ENCODE data around the gene CCDC18.
"Not testable (repeated sequence)": the region's sequence is repeated elsewhere in the genome, so short reads cannot be mapped to it uniquely, and the experiment has no call there.

CCDC18 gene

DNA sequence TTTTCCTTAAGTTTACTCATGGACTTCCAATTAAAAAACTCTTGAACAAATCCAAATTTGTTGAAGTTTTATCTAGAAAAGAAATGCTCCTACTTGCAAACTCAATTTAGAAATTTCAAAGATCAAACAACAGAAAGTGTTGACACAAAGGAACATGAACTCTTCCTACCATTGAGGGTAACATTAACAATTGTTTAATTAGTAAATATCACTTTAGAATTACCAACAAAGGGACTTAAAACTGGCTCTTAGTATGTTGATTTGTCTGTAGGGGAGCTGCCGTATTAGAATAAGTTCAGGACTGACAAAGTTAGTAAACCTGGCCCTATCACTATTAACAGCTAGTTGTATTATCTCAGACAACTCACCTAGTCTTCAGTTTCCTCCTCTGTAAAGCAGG, 57.9 kb downstream of the CCDC18 start:
- no peak overlapping the region for H3K27ac Mint-ChIP-seq
- H3K36me3 Mint-ChIP-seq (ENCODE audit: low read depth): peaks cover 65% of the 10 kb centered on the region
- no peak overlapping the region for H3K4me3 Mint-ChIP-seq
- H3K4me1 Mint-ChIP-seq (ENCODE audit: low read depth): no peaks in the 10 kb centered on the region
- H3K9me3 Mint-ChIP-seq: peaks cover 22% of the 10 kb centered on the region
- H3K27me3 Mint-ChIP-seq (ENCODE audit: low read depth): no peaks in the 10 kb centered on the region

DNA sequence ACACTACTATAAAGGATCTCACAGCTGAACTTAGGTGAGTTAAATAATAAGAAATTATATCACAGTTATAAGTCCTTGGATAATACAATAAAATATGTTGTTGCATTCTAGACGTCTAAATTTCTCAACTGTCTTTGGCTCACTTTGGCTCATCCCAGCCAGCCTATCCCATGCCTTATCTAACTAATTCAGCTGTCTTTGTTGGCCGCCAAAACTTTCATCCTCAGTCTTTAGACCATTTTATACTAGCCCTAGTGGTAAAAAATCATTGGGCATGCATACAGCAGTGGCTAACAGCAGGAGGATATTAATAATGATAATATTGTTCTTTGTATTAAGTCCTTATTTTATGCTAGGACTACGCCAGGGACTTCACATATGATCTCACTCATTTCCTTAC, 59.3 kb downstream of the CCDC18 start:
- H3K27me3 Mint-ChIP-seq (ENCODE audit: low read depth): no peaks in the 10 kb centered on the region
- H3K4me3 Mint-ChIP-seq: no peak overlapping the region
- no peaks in the 10 kb centered on the region for H3K4me1 Mint-ChIP-seq (ENCODE audit: low read depth)
- H3K36me3 Mint-ChIP-seq (ENCODE audit: low read depth): peaks cover 67% of the 10 kb centered on the region
- peaks cover 30% of the 10 kb centered on the region for H3K9me3 Mint-ChIP-seq
- H3K27ac Mint-ChIP-seq: no peak overlapping the region

DNA sequence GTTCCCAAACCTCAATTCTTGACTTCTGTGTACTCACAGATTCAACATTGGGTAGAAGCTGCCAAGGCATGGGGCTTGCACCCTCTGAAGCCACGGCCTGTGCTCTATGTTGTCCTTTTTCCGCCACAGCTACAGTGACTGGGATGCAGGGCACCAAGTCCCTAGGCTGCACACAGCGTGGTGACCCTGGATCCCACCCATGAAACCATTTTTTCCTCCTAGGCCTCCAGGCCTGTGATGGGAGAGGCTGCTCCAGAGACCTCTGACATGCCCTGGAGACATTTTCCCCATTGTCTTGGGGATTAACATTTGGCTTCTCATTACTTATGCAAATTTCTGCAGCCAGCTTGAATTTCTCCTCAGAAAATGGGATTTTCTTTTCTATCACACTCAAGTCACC, 62.7 kb downstream of the CCDC18 start:
- H3K27me3 Mint-ChIP-seq (ENCODE audit: low read depth); H3K4me1 Mint-ChIP-seq (ENCODE audit: low read depth); H3K4me3 Mint-ChIP-seq; H3K27ac Mint-ChIP-seq: not testable (repeated sequence)
- peaks cover 30% of the 10 kb centered on the region for H3K9me3 Mint-ChIP-seq
- peaks cover 59% of the 10 kb centered on the region for H3K36me3 Mint-ChIP-seq (ENCODE audit: low read depth)

DNA sequence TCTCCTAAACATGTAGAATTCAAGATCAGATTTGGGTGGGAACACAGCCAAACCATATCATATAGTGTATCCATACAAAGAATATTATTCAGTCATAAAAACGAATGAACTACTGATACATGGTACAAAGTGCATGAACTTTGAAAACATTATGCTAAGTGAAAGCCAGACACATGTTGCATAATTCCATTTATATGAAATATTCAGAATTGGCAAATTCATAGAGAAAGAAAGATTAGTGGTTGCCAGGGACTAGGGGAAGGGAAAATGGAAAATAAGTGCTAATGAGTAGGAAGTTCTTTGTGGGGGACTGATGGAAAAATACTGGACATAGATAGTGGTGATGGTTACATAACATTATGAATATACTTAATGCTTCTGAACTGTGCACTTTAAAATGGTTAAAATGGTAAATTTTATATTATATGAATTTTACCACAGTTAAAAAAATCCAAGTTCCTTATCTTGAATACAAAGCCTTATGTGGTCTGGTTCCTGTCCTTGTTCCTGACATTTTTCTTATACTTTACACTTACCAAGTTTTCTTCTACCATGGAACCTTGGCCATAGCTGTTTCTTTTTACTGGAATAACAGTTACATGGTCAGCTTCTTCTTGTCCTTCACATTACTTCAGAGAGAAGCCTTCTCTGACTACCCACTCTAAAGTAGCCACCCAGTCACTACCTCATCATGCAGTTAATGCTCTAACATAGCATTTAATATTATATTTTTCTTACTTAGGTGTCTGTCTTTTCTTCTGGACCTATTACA, 64.0 kb downstream of the CCDC18 start:
- Mint-ChIP-seq H3K36me3 (ENCODE audit: low read depth) (peaks cover 63% of the 10 kb centered on the region), H3K4me1 (ENCODE audit: low read depth) (no peaks in the 10 kb centered on the region), H3K9me3 (peaks cover 30% of the 10 kb centered on the region), H3K4me3 (no peak overlapping the region), H3K27me3 (ENCODE audit: low read depth) (no peaks in the 10 kb centered on the region), H3K27ac (no peak overlapping the region)

DNA sequence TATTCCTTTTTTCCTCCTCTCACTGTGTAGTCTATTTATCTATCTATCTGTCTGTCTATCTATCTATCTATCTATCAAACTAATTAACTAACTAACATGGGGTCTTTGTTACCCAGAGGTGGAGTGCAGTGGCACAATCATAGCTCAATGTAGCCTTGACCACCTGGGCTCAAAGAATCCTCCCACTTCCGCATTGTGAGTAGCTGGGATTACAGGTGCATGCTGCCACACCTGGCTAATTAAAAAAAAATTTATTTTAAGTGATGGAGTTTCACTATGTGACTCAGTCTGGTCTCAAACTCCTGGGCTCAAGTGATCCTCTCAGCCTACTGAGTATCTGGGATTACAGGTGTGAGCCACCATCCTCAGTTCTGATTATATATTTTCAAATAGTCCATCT, 71.4 kb downstream of the CCDC18 start:
- Mint-ChIP-seq H3K9me3 (peaks cover 11% of the 10 kb centered on the region), H3K27me3 (ENCODE audit: low read depth) (no peaks in the 10 kb centered on the region), H3K36me3 (ENCODE audit: low read depth) (peaks cover 42% of the 10 kb centered on the region), H3K4me1 (ENCODE audit: low read depth) (no peaks in the 10 kb centered on the region), H3K27ac (no peak overlapping the region), H3K4me3 (no peak overlapping the region)

DNA sequence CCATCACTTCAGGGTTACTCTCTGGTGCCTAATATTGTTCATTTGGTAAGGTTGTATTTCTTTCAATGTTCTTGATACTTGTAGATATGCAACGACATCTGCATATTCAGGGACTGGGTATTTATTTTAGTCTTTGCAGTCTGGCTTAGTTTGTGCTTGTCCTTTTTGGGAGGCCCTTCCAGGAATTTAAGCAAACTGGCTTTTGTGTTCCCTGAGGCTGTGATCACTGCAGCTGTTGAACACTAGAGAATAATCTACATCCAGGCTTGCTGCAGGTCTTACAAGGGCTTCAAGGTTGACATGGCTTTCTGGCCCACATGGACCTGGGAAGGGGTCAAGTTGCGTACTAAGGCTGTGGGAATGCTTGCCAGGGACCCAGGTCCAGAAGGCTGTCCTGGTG, 72.1 kb downstream of the CCDC18 start:
- Mint-ChIP-seq H3K27me3 (ENCODE audit: low read depth) (no peaks in the 10 kb centered on the region), H3K27ac (no peak overlapping the region), H3K4me1 (ENCODE audit: low read depth) (no peaks in the 10 kb centered on the region), H3K36me3 (ENCODE audit: low read depth) (peaks cover 36% of the 10 kb centered on the region), H3K9me3 (peaks cover 11% of the 10 kb centered on the region), H3K4me3 (no peak overlapping the region)

DNA sequence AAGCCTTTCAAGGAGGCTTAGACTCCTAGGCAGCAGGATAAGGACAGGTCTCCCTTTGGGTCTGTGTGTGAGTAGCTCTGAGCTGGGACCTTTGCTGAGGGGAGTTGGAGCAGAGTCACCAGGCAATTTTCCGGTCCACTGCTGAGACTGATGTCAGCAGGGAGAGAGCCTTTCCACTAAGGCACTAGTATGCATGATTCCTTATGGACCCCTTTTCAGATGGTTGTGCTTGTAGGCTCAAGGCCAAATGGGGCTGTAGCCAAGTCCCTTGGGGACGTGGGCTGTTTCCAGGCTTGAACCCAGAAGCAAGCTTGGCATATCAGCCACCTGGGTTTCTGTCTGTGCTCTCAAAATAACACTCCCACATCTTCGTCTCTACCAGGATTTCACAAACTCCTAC, 73.0 kb downstream of the CCDC18 start:
- Mint-ChIP-seq H3K9me3 (peaks cover 11% of the 10 kb centered on the region), H3K4me1 (ENCODE audit: low read depth) (no peaks in the 10 kb centered on the region), H3K36me3 (ENCODE audit: low read depth) (peaks cover 33% of the 10 kb centered on the region), H3K4me3 (no peak overlapping the region), H3K27ac (no peak overlapping the region), H3K27me3 (ENCODE audit: low read depth) (no peaks in the 10 kb centered on the region)

DNA sequence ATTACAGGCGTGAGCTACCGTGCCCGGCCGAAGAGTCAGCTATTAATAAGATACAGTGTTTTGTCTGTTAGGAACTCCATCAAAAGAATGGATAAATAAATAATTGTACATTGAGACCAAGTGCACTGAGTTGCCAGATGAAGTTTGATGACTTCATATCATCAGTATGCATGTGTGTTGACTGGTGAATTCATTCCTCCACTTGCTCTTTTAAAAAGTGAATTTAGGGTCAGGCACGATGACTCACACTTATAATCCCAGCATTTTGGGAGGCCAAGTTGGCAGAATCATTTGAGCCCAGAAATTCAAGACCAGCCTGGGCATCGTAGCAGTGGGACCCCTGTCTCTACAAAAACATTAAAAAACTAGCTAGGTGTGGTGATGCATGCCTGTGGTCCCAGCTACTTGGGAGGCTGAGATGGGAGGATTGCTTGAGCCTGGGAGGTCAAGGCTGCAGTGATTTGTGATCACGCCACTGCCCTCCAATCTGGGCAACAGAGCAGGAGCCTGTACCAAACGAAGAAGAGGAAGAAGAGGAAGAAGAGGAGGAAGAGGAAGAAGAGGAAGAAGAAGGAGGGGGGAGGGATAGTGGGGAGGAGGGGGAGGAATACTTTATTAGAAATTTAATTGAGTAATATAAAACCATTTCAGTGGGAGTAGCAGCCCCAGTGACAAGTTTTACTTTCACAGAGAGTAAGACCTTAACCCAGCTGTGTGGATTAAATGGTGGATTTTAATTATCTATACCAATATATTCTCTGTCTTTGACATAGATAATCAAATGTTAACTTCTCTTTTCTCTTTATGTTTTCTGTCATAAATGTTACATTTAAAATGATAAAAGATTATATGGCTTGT, 74.9 kb downstream of the CCDC18 start:
- Mint-ChIP-seq H3K9me3 (peaks cover 11% of the 10 kb centered on the region), H3K27me3 (ENCODE audit: low read depth) (no peaks in the 10 kb centered on the region), H3K27ac (no peak overlapping the region), H3K4me3 (no peak overlapping the region), H3K4me1 (ENCODE audit: low read depth) (no peaks in the 10 kb centered on the region), H3K36me3 (ENCODE audit: low read depth) (peaks cover 27% of the 10 kb centered on the region)

DNA sequence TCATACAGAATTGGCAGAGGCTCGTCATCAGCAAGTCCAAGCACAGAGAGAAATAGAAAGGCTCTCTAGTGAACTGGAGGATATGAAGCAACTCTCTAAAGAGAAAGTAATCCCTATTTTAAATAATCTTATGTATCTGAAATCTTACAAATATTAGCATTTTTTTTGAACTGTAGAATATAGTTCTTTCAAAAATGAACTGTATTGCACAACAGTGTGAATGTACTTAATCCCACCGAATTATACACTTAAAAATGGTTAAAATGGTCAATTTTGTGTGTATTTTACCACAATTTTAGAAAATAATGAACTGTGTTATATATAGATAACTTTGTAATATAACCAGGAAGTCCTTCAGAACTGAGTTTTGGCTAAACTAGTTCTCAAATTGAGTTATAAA, 75.9 kb downstream of the CCDC18 start:
- peaks cover 31% of the 10 kb centered on the region for H3K36me3 Mint-ChIP-seq (ENCODE audit: low read depth)
- H3K27ac Mint-ChIP-seq: no peak overlapping the region
- H3K27me3 Mint-ChIP-seq (ENCODE audit: low read depth): no peaks in the 10 kb centered on the region
- no peaks in the 10 kb centered on the region for H3K4me1 Mint-ChIP-seq (ENCODE audit: low read depth)
- no peak overlapping the region for H3K4me3 Mint-ChIP-seq
- H3K9me3 Mint-ChIP-seq: peaks cover 12% of the 10 kb centered on the region

DNA sequence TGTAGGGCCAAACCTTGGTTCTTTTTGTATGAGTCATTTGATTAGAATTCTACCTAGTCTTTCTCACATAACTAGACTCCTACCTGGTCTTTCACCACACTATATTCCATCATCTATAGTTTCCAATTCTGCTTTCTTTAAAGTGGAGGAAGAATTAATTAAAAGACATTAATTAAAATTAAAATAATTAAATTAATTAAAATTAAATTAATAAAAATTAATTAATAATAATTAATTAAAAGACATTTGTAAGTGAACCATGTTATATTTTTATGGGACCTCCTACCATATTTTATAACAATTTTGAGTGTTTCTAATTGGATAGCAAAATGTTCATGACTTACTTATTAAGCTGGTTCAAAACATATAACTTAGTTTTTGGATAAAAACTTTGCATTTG, 77.4 kb downstream of the CCDC18 start:
- H3K27me3 Mint-ChIP-seq (ENCODE audit: low read depth): no peaks in the 10 kb centered on the region
- no peaks in the 10 kb centered on the region for H3K4me1 Mint-ChIP-seq (ENCODE audit: low read depth)
- no peak overlapping the region for H3K27ac Mint-ChIP-seq
- no peak overlapping the region for H3K4me3 Mint-ChIP-seq
- H3K36me3 Mint-ChIP-seq (ENCODE audit: low read depth): peaks cover 34% of the 10 kb centered on the region
- peaks cover 16% of the 10 kb centered on the region for H3K9me3 Mint-ChIP-seq

DNA sequence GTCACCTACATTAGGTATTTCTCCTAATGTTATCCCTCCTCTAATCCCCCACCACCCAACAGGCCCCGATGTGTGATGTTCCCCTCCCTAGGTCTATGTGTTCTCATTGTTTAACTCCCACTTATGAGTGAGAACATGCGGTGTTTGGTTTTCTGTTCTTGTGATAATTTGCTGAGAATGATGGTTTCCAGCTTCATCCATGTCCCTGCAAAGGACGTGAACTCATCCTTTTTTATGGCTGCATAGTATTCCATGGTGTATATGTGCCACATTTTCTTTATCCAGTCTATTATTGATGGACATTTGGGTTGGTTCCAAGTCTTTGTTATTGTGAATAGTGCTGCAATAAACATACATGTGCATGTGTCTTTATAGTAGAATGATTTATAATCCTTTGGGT, 80.2 kb downstream of the CCDC18 start:
- H3K4me1 Mint-ChIP-seq (ENCODE audit: low read depth); H3K4me3 Mint-ChIP-seq; H3K27me3 Mint-ChIP-seq (ENCODE audit: low read depth); H3K27ac Mint-ChIP-seq: not testable (repeated sequence)
- peaks cover 34% of the 10 kb centered on the region for H3K9me3 Mint-ChIP-seq
- peaks cover 49% of the 10 kb centered on the region for H3K36me3 Mint-ChIP-seq (ENCODE audit: low read depth)

DNA sequence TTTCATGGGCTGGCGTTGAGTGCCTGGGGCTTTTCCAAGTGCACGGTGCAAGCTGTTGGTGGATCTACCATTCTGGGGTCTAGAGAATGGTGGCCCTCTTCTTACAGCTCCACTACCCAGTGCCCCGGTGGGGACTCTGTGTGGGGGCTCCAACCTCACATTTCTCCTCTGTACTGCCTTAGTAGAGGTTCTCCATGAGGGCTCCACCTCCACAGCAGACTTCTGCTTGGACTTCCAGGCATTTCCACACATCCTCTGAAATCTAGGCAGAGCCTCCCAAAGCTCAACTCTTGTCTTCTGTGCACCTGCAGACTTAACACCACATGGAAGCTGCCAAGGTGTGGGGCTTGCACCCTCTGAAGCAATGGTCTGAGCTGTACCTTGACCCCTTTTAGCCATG, 82.1 kb downstream of the CCDC18 start:
- Mint-ChIP-seq H3K36me3 (ENCODE audit: low read depth) (peaks cover 60% of the 10 kb centered on the region), H3K27ac (no peak overlapping the region), H3K27me3 (ENCODE audit: low read depth) (no peaks in the 10 kb centered on the region), H3K9me3 (peaks cover 45% of the 10 kb centered on the region), H3K4me1 (ENCODE audit: low read depth) (no peaks in the 10 kb centered on the region), H3K4me3 (no peak overlapping the region)

DNA sequence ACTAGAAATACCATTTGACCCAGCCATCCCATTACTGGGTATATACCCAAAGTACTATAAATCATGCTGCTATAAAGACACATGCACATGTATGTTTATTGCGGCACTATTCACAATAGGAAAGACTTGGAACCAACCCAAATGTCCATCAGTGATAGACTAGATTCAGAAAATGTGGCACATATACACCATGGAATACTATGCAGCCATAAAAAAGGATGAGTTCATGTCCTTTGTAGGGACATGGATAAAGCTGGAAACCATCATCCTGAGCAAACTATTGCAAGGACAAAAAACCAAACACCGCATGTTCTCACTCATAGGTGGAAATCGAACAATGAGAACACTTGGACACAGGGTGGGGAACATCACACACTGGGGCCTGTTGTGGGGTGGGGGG, 88.4 kb downstream of the CCDC18 start:
- H3K27me3 Mint-ChIP-seq (ENCODE audit: low read depth); H3K4me1 Mint-ChIP-seq (ENCODE audit: low read depth); H3K4me3 Mint-ChIP-seq; H3K27ac Mint-ChIP-seq: not testable (repeated sequence)
- Mint-ChIP-seq H3K36me3 (ENCODE audit: low read depth) (peaks cover 40% of the 10 kb centered on the region), H3K9me3 (peaks cover 25% of the 10 kb centered on the region)

DNA sequence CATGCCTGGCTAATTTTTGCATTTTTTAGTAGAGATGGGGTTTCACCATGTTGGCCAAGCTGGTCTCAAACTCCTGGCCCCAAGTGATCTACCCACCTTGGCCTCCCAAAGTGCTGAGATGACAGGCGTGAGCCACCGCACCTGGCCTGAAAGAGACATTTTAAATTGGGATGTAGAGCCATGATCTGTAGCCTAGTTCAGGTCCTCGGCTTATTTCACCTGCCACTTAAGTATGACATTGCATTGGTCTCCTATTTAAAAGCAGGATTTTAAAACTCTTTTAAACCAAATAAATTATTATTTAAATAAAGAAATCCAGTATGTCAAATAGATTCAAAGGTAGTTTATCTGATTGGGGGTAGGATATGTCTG, 94.7 kb downstream of the CCDC18 start:
- not testable (repeated sequence) for H3K9me3 Mint-ChIP-seq; H3K27ac Mint-ChIP-seq; H3K27me3 Mint-ChIP-seq (ENCODE audit: low read depth); H3K4me3 Mint-ChIP-seq; H3K4me1 Mint-ChIP-seq (ENCODE audit: low read depth)
- peaks cover 13% of the 10 kb centered on the region for H3K36me3 Mint-ChIP-seq (ENCODE audit: low read depth)

DNA sequence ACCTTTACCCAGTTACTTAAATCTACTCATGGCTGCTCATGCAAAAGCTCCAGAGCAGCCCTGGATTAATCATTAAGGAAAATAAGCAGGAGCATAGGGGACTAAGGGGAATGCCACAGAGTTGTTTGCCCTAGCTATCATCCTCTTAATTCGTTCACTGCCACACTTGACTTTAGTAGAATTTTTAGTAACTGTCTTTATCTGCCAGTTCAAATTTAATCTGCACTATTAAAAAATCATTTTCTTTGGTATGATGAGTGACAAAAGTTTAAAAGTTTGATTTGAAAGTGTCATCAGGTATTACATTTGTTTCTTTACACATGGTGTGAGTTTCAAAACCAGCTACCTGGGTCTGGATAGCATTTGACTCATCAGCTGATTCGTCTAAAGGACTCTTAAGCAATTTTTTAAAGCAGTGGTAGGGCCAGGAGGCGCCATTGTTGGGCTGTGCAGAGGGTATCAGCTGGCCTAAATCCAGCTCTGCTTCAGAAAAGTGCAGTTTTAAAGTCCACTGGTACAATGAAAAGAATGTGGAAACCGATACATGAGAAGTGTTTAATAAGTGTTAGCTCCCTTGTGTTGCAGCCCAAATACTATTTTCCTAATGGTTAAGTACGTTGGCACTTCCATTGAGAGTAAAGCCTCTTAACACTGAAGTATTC, 95.2 kb downstream of the CCDC18 start:
- Mint-ChIP-seq H3K27me3 (ENCODE audit: low read depth) (no peaks in the 10 kb centered on the region), H3K4me1 (ENCODE audit: low read depth) (no peaks in the 10 kb centered on the region), H3K36me3 (ENCODE audit: low read depth) (peaks cover 14% of the 10 kb centered on the region), H3K4me3 (no peak overlapping the region), H3K9me3 (peaks cover 7% of the 10 kb centered on the region), H3K27ac (no peak overlapping the region)

All from T-helper 1 cell treated with Interleukin-12 subunit alpha and Interleukin-12 subunit beta and Interleukin-4 antibody, amounts not matched to agents 30 μg/mL and 1 μg/mL, for 36 hours (primary cell).